Breast epithelium (tissue), 3 donors: ENCODE data around the gene CAB39.
A peak's percentile ranks its signal among the peaks of the same experiment; 100 is the strongest.

Experiments
- POLR2A ChIP-seq: fragments of 450-650 bp; IDR thresholded peaks from one replicate; pipeline ENCODE4 v1.6.1; 2016; ENCODE audit warnings: antibody characterized with exemption, mild to moderate bottlenecking, moderate library complexity
- TF ChIP-seq, protein P1 (sequence below), 3 donors: fragments of 450-650 bp; IDR thresholded peaks; one replicate each; pipeline ENCODE4 v1.5.1; 2016 to 2017; ENCODE audit warnings: antibody characterized with exemption in 3 of 3, mild to moderate bottlenecking in 3 of 3, moderate library complexity in 3 of 3

DNA sequence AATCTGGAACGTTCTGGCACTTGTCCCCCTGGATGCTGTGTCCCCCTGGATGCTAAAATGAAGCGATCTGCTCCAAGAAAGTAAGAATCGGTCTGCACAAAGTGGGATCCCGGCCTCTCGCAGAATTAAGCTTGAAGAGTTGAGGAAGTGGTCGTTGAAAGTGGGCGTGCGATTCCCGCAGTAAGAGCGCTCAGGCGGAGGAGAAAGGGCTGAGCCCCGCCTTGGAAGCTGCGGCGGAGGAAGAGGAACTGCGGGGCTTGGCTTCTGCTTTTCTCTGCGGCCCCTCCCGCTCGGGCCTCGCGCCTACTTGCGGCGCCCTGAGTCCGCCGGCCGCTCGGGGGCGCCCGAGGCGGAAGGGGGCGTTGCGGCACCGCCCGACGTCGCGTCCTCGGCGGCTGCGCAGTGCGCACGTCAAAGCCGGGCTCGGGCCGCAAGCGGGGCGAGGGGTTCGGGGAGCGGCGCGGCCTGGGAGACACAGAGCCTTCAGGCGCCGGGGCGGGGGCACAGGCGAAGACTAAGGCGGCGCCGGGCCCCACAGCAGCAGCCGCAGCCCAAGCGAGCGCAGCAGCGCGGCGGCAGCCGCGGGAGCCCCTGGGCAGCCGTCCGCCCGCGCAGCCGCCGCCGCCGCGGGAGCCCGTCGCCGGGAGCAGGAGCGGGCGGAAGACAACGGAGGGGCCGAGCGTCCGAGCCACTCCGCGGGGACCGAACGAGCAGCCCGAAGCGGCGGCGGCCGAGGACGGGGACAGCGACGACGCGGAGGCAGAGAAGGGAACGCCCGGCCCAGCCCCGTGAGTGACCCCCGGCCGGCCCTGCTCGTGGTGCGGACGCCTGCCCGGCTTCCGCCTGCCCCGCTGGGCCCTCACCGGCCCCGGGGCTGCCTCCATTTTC, at the start of gene CAB39:
- no peak for TF ChIP-seq POLR2A
- TF ChIP-seq, protein P1, sequence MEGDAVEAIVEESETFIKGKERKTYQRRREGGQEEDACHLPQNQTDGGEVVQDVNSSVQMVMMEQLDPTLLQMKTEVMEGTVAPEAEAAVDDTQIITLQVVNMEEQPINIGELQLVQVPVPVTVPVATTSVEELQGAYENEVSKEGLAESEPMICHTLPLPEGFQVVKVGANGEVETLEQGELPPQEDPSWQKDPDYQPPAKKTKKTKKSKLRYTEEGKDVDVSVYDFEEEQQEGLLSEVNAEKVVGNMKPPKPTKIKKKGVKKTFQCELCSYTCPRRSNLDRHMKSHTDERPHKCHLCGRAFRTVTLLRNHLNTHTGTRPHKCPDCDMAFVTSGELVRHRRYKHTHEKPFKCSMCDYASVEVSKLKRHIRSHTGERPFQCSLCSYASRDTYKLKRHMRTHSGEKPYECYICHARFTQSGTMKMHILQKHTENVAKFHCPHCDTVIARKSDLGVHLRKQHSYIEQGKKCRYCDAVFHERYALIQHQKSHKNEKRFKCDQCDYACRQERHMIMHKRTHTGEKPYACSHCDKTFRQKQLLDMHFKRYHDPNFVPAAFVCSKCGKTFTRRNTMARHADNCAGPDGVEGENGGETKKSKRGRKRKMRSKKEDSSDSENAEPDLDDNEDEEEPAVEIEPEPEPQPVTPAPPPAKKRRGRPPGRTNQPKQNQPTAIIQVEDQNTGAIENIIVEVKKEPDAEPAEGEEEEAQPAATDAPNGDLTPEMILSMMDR (IDR thresholded peaks at IDR 0.05) = peak in 1 of 3 donors; percentile 65
